Activated T-helper 1 cell treated with anti-CD3 and anti-CD28 coated beads, Interleukin-12 subunit alpha, Interleukin-12 subunit beta, Interleukin-2, Interleukin-4 antibody, amounts not matched to agents 30 ng/mL and 10 ng/mL and 1 ng/mL, durations not matched to agents 14 hours and 24 hours and 36 hours (primary cell): Measurements from ENCODE around the gene ALOX5. TPM values are rescaled to one million over a fixed set of nuclear protein-coding genes. Genes with fewer than 3 reads are reported as not detected.
"Not testable (repeated sequence)": the region's sequence is repeated elsewhere in the genome, so short reads cannot be mapped to it uniquely, and the experiment has no call there.

Source experiments
- DNase-seq: peaks from one replicate; pipeline ENCODE4 v3.0.0; 2021; ENCODE audit warnings: low spot score
- H3K27ac Mint-ChIP-seq: one replicate; pipeline ENCODE4 v1.8.0; 2021; ENCODE audit warnings: mild to moderate bottlenecking, mixed read lengths
- H3K27me3 Mint-ChIP-seq: one replicate; pipeline ENCODE4 v1.8.0; 2022; ENCODE audit warnings: mild to moderate bottlenecking, moderate library complexity, mixed read lengths; ENCODE audit not compliant: insufficient read depth
- H3K36me3 Mint-ChIP-seq: one replicate; pipeline ENCODE4 v1.8.0; 2021; ENCODE audit warnings: low read depth, mixed read lengths
- H3K4me1 Mint-ChIP-seq: one replicate; pipeline ENCODE4 v1.8.0; 2021; ENCODE audit warnings: low read depth, mixed read lengths
- H3K4me3 Mint-ChIP-seq: one replicate; pipeline ENCODE4 v1.8.0; 2021; ENCODE audit warnings: mild to moderate bottlenecking, moderate library complexity, mixed read lengths
- H3K9me3 Mint-ChIP-seq: one replicate; pipeline ENCODE4 v1.8.0; 2021; ENCODE audit warnings: mixed read lengths
- intact Hi-C: fragments of 100-400 bp; cut with micrococcal nuclease; formaldehyde crosslinking; loops from one replicate; pipeline ENCODE4 v1.15.1; 2024
- total RNA-seq: library from RNA; stranded (reverse); gene quantifications from 2 replicates; pipeline ENCODE4 v1.2.3, GENCODE V29; 2022

The ALOX5 gene
- total RNA-seq, 1 donor from 2014 or later: 2.9 TPM

DNA sequence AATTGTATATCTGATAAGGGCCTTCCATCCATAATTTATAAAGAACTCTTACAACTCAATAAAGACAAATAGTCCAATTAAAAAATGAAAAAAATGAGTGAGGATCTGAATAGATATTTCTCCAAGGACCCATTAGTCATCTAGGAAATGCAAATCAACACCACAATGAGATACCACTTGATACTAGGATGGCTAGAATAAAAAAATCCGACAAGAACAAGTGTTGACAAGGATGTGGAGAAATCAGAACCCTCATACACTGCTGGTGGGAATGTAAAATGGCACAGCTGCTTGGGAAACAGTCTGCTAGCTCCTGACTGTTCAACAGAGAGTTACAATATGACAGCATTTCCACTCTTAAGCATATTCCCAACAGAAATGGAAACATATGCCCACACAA, 24.6 kb downstream of the ALOX5 start:
- Mint-ChIP-seq H3K4me1 (no peaks in the 10 kb centered on the region), H3K36me3 (peaks cover 30% of the 10 kb centered on the region), H3K4me3 (no peak overlapping the region), H3K27me3 (peaks cover 25% of the 10 kb centered on the region), H3K27ac (no peak overlapping the region), H3K9me3 (peaks cover 21% of the 10 kb centered on the region)
- DNase-seq: no peak
- intact Hi-C loops: no loop called here

DNA sequence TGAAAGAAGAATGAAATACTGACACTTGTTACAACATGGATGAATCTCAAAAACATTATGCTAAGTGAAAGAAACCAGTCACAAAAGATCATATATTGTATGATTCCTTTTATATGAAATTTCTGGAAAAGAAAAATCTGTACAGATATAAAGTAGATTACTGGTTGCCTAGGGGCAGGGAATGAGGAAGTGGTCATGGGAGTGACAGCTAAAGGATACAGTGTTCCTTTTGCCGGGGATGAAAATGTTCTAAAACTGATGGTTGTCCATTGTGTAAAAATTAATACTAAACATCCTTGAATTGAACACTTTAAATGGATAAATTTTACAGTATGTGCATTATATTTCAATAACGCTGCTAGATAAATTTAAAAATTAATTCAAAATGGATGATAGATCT, 25.1 kb downstream of the ALOX5 start:
- H3K9me3 Mint-ChIP-seq: peaks cover 18% of the 10 kb centered on the region
- H3K27ac Mint-ChIP-seq: no peak overlapping the region
- peaks cover 34% of the 10 kb centered on the region for H3K36me3 Mint-ChIP-seq
- no peak for DNase-seq
- peaks cover 5% of the 10 kb centered on the region for H3K4me1 Mint-ChIP-seq
- intact Hi-C loops: no loop called here
- no peak overlapping the region for H3K4me3 Mint-ChIP-seq
- H3K27me3 Mint-ChIP-seq: peaks cover 30% of the 10 kb centered on the region

DNA sequence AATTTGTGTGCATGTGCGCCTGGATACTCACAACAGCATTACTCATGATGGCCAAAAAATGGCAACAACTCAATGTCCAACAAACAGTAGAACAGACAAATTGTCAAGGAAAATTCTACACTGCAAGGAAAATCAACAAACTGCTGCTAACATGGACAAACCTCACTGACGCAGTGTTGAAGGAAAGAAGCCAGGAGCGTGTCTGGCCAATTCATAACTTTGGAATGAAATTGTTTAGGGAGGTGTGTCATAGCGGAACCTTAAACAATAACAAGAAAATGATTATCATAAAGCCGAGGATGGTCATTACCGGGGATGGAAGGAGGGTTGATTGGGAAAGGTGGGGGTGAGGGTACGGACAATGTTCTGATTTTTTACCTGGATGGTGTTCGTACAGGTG, 29.1 kb downstream of the ALOX5 start:
- Mint-ChIP-seq H3K4me1 (peaks cover 15% of the 10 kb centered on the region), H3K27ac (no peak overlapping the region), H3K36me3 (peaks cover 18% of the 10 kb centered on the region), H3K27me3 (peaks cover 35% of the 10 kb centered on the region), H3K9me3 (no peaks in the 10 kb centered on the region), H3K4me3 (no peak overlapping the region)
- intact Hi-C loops: no loop called here
- DNase-seq: no peak

DNA sequence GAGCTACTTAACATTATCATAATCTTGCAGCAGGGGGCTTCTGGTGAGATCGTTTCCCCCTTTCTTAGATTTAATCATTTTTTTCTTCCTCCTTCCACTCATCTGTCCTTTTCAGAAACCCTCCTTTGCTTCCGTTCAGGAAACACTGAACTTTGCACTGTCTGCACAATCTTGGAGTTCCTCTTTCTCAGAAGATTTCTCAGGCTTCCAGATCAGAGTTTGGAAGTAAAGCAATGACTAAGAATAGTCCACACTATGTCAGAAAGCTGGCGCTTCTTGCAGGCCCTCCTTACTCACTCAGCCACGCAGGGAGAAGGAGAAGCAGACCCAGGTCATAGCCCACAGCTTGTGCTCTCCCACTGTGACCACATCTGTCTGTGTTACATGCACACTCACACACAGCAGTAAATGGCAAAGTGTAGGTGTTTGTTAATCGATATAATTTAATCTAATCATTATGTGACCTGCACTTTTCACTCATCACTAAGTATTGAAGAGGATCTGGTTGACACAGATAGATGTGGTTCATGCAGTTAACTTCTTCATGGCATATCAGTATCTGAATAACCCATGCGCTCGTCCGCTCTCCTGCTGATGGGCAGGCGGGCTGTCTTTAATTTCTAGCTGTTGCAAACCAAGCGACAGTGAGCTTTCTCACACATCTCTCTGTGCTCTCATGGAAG, 30.2 kb downstream of the ALOX5 start:
- Mint-ChIP-seq H3K27me3 (peaks cover 44% of the 10 kb centered on the region), H3K27ac (no peak overlapping the region), H3K4me3 (no peak overlapping the region), H3K9me3 (no peaks in the 10 kb centered on the region), H3K4me1 (peaks cover 15% of the 10 kb centered on the region), H3K36me3 (peaks cover 18% of the 10 kb centered on the region)
- intact Hi-C loops: no loop called here
- no peak for DNase-seq

DNA sequence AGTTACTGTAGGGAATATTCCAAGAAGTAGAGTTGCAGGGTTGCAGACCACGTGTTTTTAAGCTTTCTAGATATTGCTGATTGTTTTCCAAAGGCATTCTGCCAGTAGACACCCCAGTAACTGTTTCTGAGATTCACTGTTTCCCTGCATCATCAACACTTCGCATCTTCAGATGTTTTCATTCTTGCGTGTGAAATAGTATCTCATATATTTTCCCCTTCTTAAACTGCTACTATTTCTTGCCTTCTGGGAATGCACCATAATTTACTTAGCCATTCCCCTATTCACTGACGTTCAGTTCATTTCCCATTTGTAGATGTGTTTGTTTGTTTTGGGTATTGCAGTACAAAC, 30.7 kb downstream of the ALOX5 start:
- H3K4me1 Mint-ChIP-seq: peaks cover 15% of the 10 kb centered on the region
- DNase-seq: no peak
- no peak overlapping the region for H3K27ac Mint-ChIP-seq
- peaks cover 44% of the 10 kb centered on the region for H3K27me3 Mint-ChIP-seq
- no peak overlapping the region for H3K4me3 Mint-ChIP-seq
- peaks cover 13% of the 10 kb centered on the region for H3K36me3 Mint-ChIP-seq
- intact Hi-C loops: no loop called here
- H3K9me3 Mint-ChIP-seq: no peaks in the 10 kb centered on the region

DNA sequence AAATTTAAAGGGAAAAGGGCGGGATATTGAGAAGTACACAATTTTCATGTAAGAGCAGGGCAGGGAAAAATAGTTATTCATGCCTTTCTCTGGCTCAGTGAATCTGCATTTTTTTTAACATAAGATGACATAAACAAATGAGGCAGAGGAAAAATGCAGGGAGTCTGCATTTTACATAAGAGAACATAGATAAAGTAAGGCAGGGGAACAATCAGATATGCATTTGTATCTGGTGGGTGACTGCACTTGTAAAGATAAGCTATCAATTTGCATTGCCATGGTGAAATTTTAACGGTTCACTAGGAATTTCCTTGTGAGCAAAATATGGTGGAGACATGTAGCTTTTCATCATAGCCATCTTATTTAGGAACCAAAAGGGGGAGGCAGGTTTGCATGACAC, 33.5 kb downstream of the ALOX5 start:
- no peaks in the 10 kb centered on the region for H3K9me3 Mint-ChIP-seq
- no peak overlapping the region for H3K27ac Mint-ChIP-seq
- H3K27me3 Mint-ChIP-seq: peaks cover 38% of the 10 kb centered on the region
- H3K4me1 Mint-ChIP-seq: peaks cover 26% of the 10 kb centered on the region
- H3K4me3 Mint-ChIP-seq: no peak overlapping the region
- no peak for DNase-seq
- intact Hi-C loops: no loop called here
- H3K36me3 Mint-ChIP-seq: peaks cover 12% of the 10 kb centered on the region

DNA sequence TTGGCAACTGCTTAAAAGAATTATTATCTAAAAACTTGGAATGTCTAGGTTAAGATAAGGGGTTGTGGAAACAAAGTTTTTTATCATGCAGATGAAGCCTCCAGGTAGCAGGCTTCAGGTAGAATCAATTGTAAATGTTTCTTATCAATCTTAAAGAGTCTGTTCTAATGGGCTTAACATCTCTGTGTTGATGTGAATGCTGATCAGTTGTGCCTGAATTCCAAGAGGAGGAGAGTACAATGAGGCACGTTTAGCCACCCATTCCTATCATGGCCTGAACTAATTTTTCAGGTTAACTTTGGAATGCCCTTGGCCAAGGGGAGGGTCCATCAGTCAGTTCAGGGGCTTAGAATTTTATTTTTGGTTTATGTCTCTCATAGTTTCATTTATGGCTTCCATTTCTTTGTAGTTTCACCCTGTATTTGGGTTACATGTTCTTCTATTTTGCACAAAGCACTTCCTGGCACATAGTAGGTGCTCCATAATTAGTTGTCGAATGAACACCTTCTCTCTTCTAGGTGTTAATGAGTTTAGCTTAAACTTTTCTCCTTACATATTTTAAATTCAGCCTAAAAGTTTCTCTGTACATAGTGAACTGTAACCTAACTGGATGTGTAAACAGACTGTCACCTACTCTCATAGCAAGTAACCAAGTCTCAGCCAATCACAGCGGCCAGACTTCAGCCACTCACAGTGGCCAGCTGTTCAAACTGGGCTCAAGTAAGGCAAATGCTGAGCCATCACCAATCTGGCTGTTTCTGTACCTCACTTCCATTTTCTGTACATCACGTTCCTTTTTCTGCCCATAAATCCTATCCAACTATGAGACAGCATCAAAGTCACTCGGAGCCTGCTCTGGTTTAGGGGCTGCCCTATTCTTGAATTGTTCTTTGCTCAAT, 34.7 kb downstream of the ALOX5 start:
- no peaks in the 10 kb centered on the region for H3K9me3 Mint-ChIP-seq
- H3K36me3 Mint-ChIP-seq: peaks cover 15% of the 10 kb centered on the region
- DNase-seq: no peak
- peaks cover 33% of the 10 kb centered on the region for H3K27me3 Mint-ChIP-seq
- intact Hi-C loops: no loop called here
- H3K4me3 Mint-ChIP-seq: no peak overlapping the region
- no peak overlapping the region for H3K27ac Mint-ChIP-seq
- H3K4me1 Mint-ChIP-seq: peaks cover 25% of the 10 kb centered on the region

DNA sequence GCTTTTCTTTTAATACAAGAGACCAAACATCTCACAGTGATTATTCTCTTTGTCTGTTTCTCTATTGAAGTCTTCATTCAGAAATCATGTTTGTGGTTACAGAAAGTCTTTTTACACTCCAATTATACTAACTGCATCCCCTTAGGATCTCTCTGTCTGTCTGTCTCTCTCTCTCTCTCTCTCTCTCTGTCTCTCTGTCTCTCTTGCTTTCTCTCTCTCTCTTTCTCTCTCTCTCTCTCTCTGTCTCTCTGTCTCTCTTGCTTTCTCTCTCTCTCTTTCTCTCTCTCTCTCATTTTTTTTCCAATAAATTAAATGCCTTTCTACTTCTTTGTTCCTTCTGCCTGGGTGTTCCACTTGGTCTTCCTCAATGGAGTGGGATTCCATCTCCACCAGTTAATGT, 35.3 kb downstream of the ALOX5 start:
- H3K4me3 Mint-ChIP-seq, DNase-seq, H3K27ac Mint-ChIP-seq, H3K9me3 Mint-ChIP-seq, intact Hi-C loops: not testable (repeated sequence)
- Mint-ChIP-seq H3K36me3 (peaks cover 15% of the 10 kb centered on the region), H3K27me3 (peaks cover 29% of the 10 kb centered on the region), H3K4me1 (peaks cover 18% of the 10 kb centered on the region)

DNA sequence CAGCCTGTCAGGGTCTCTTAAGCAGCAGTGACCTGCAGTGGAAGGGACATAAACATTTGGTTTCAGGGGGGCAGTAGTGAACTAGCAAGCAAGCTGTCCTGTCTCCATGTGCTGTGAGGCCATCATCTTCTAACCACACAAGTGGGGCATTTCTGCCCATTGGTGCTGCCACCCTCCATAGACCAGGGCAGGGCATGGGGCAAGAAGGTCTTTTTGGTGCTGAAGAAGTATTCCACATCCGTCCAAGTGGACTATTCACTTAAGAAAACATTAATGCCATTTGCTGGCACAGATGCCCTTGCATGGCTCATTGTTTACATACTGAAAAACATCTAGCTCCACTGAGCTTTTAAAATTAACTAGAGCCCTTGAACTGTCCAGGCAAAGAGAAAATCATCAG, 35.8 kb downstream of the ALOX5 start:
- Mint-ChIP-seq H3K27ac (no peak overlapping the region), H3K4me1 (peaks cover 14% of the 10 kb centered on the region), H3K27me3 (peaks cover 29% of the 10 kb centered on the region), H3K36me3 (peaks cover 15% of the 10 kb centered on the region), H3K4me3 (no peak overlapping the region), H3K9me3 (no peaks in the 10 kb centered on the region)
- intact Hi-C loops: no loop called here
- no peak for DNase-seq

DNA sequence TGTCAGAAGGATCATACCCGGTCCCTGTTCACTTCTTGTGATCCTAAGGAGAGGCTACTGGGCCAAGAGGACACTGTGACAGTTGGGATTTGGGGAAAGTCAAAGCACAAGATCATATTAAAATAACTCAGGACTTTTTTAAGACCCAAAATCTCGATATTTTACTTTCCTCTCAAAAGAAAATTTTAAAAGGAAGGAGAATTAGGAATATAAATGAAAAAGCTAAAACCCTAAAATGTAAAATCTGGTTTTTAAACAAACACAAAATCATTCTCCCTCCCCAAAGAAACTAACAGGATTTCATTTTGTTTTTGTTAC, 36.4 kb downstream of the ALOX5 start:
- intact Hi-C loops: no loop called here
- Mint-ChIP-seq H3K27ac (no peak overlapping the region), H3K9me3 (no peaks in the 10 kb centered on the region), H3K4me3 (no peak overlapping the region), H3K27me3 (peaks cover 27% of the 10 kb centered on the region), H3K4me1 (peaks cover 11% of the 10 kb centered on the region), H3K36me3 (peaks cover 17% of the 10 kb centered on the region)
- no peak for DNase-seq

DNA sequence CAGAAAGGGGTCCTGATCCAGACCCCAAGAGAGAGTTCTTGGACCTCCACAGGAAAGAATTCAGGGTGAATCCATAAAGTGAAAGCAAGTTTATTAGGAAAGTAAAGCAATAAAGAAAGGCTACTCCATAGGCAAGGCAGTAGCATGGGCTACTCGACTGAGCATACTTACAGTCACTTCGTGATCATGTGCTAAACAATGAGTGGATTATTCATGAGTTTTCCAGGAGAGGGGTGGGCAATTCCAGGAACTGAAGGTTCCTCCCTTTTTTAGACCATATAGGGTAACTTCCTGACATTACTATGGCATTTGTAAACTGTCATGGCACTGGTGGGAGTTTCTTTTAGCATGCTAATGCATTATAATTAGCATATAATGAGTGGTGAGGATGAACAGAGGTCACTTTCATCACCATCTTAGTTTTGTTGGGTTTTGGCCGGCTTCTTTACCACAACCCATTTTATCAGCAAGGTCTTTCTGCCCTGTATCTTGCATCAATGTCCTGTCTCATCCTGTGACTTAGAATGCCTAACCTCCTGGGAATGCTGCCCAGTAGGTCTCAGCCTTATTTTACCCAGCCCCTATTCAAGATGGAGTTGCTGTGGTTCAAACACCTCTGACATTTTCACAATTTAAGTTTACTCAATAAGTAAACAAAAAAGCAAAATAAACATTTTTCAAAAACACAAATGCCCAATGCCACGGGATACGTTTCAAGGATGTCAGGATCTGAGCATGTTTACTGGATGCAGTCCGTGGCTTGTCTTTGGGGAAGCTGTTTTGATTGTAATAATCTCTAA, 37.0 kb downstream of the ALOX5 start:
- H3K27ac Mint-ChIP-seq: no peak overlapping the region
- peaks cover 23% of the 10 kb centered on the region for H3K27me3 Mint-ChIP-seq
- H3K9me3 Mint-ChIP-seq: no peaks in the 10 kb centered on the region
- DNase-seq: no peak
- no peak overlapping the region for H3K4me3 Mint-ChIP-seq
- intact Hi-C loops: no loop called here
- H3K4me1 Mint-ChIP-seq: peaks cover 11% of the 10 kb centered on the region
- H3K36me3 Mint-ChIP-seq: peaks cover 20% of the 10 kb centered on the region

DNA sequence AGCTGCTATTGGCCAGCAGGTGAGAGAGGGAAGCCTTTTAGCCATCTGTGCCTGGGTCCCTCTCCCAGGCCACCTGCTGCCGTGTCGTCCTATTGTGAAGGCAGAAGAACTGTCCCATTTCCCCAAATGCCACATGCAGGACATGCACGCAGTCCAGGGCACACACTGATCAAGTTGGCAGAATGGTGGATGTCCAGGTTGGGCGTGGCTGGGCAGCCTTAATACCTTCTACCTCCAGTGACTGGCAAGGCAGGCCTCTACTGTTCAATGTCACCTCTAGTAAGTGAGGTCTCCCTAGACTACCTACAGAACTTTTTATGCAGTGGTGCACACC, 37.6 kb downstream of the ALOX5 start:
- intact Hi-C loops: no loop called here
- Mint-ChIP-seq H3K27me3 (peaks cover 21% of the 10 kb centered on the region), H3K27ac (no peak overlapping the region), H3K9me3 (no peaks in the 10 kb centered on the region), H3K36me3 (peaks cover 22% of the 10 kb centered on the region), H3K4me3 (no peak overlapping the region), H3K4me1 (peaks cover 15% of the 10 kb centered on the region)
- DNase-seq: no peak

DNA sequence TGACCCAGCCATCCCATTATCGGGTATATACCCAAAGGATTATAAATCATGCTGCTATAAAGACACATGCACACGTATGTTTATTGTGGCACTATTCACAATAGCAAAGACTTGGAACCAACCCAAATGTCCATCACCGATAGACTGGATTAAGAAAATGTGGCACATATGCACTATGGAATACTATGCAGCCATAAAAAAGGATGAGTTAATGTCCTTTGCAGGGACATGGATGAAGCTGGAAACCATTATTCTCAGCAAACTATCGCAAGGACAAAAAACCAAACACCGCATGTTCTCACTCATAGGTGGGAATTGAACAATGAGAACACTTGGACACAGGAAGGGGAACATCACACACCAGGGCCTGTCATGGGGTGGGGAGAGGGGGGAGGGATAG, 41.0 kb downstream of the ALOX5 start:
- DNase-seq, H3K9me3 Mint-ChIP-seq, H3K4me3 Mint-ChIP-seq, intact Hi-C loops, H3K27me3 Mint-ChIP-seq, H3K27ac Mint-ChIP-seq: not testable (repeated sequence)
- Mint-ChIP-seq H3K36me3 (peaks cover 22% of the 10 kb centered on the region), H3K4me1 (peaks cover 46% of the 10 kb centered on the region)
